NCI-H1417 (cell line): ENCODE measurements around the gene SLC25A23.

Experiments used
- DNase-seq, 3 experiments: peaks; one replicate each; lab custom pipeline; 2025; lab: John Stamatoyannopoulos, UW

Gene SLC25A23

DNA sequence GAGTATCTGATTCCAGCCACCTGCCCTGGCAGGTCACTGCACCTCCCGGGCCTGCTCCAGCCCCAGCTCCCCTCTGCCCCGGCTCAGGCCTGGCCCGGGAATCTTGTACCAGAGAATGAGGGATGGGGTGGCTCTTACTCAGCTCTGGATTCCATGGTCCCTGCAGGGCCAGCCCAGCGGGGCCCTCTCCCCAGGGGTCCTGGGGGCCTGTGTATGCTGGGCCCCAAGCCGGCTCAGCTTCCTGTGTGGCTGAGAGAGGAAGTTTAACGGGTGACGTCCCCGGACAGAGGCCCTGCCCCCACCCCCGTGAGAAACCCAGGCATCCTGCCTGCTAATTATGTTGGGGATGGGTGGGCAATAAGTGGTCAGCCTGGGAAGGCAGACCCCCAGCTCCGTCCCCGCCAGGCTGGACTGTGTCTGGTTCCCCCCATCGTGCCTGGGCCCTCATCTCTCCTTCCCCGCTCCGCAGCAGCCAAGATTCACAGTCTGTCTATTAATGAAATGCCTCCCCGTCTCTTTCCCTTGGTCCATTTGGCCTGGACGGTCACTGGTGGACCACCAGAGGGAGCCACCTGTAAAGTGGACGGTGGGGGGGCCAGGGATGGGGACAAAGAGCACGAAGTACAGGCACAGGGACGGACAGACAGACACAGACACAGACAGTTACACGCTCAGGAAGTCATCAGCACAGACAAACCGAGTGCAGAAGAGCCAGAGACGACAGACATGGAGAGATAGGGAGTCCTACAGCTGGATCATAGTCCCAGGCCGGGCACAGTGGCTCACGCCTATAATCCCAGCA is 22.1 kb upstream of the SLC25A23 start, which contains the start of gene DENND1C:
Gene DENND1C (minus strand): TSS at position 247 of the 802 bp plus-strand sequence. CDS start 92 bp downstream, at position 155.
- no peak for DNase-seq

DNA sequence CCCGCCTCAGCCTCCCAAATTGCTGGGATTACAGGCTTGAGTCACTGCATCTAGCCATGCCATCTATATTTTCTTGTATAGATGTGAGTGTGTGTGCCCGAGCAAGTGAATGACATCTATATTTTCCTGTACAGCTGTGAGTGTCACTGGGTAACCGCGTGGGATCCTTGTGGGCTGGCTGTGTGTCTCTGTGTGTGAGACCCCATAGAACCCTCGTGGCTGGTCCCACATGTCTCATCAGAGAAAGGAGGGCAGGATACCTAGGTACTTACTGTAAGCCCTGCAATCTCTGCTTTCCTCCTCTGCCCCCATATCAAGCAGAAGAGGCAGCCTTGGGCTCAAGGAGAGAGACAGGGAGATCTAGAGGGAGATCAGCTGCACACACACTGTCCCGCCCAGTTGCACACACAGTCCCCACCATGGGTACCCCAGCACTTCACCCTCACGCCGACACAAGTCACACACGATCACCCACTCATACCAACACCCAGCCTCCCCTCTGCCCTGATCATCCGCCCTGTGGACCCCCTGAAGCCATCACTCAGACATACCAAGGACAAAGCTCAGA is 21.3 kb upstream of the SLC25A23 start:
- DNase-seq = no peak

DNA sequence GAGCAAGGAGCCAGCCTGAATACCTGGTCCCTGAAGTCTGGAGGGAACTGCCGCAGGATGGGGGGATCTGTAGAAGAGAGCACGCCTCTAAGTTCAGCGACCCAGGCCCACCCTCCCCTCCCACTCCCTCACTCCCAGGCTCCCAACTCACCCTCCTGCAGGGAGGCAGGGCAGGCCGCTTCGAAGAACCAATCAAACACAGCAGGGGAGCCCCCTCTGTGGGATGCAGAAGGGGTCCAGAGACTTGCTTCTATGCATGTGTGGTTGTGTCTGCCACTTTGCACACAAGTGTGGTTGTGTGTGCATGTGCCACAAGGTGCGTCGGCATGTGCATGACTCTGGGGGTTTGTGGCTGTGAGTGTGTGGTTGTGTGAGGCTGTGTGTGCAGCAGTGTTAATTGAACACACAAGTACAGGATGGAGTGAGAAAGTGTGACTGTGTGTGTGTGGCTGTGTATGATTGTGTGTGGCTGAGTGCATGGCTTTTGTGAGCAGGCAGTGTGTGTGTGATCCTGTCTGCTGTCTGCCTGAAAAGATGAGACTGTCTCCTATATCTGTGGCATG is 20.3 kb upstream of the SLC25A23 start:
- no peak for DNase-seq

DNA sequence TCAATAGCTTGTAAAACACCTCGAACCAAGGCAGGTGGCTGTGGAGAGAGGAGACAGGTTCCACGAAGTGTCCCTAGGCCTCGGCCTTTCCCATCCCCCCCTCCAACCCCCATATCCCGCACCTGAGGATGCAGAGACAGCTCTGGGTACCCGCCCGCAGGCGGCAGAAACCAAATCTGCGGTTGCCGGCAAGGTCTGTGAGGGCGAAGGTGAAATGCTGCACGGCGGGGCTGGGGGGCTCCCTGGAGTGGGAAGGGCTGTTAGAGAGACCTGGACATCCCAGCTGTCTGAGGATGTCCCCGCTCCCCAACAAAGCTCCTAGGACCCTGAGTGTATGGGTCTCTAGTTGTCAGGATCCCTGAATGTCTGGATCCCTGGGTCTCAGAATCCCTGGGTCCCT is 19.2 kb upstream of the SLC25A23 start:
- DNase-seq = no peak

DNA sequence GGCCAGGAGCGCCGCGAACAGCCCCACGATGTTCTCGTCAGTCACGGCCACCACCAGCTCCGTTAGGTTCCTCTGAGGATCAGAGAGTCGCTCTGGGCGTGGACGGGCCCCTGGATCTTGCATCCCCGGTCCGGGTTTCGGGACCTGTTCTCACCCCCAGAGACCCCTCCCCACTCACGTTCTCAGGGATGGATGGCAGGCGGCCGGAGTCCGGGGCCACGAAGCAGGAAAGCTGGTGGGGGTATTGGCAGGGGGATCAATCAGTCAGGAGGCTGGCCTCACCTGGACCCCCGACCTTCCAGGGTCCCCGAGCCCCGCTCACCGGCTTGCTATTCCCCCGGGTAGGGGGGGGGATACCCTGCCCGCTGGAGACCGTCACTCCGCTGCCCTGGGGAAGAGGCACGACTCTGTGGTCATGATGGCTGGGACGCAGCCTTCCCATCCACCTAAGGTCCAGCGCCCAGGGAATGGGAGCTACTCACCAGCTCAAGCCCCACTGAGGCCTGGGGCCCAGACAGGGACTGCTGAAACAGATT is 17.4 kb upstream of the SLC25A23 start:
- DNase-seq = no peak

DNA sequence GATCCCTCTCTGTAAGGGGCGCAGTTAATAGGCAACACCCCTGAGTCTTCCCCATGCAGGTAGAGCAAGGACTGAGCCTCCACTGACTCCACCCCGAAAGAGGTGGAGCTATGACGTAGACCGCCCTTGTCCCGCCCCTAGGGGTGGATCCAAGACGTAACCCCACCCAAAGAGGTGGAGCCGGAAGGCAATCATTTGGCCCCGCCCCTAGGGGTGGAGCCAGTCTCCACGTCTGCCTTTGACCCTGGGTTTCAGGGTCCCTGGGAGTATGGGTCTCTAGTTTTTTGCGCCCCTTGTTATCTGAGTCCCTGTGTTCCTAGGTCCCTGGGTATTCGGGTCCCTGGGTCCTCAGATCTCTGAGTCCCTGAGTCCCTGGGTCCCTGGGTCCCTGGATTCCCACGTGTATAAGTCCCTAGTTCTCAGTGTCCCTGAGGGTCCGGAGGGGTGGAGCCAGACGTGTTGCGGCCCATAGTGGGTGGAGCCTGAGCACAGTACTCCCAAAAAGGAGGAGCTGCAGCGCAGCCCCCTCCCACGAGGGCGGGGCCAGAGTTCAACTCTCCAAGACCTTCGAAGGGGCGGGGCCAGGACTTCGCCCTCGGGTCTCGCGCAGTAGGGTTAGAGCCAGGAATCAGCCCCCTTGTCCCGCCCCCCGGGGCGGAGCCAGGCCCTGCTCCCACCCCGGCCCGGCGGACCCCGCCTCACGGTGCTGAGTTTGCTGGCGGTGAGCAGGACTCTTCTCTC is 16.7 kb upstream of the SLC25A23 start:
- peak in 1 of 3 experiments; percentile 9 for DNase-seq

DNA sequence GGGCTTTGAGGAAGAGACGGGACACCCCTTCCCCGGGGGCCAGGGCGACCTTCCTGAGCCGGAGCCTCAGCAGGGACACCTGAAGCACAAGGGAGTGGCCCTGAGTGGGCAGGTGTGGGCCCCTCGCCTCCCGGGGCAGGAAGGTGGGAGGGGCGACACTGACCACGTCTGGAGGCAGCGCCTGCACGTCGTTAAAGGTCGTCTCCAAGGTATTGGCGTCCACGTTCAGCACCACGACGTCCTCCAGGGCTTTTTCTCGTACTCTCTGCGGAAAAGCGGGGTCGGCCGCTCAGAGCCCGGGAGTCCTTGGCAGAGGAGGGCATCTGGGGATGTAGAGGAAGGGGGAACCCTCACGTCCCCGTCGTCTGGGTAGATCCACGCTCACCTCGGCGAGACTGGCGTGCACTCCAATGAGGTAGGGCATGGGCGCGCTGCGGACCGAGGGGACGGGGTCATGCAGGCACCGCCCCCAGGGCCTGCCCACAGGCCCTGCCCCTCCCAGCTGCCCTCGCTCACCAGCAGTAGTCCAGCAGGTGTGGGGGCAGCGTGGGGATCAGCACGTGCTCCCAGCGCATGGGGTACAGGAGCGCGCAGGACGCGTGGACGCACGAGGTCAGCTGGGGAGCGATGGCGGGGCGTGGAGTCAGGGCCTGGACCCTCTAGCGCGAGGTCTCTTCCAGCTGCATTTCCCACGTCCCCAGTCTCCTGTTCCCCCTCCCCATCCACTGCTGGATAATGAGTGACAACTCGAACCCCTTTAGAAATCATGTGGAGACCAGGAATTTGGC is 15.9 kb upstream of the SLC25A23 start:
- no peak for DNase-seq

DNA sequence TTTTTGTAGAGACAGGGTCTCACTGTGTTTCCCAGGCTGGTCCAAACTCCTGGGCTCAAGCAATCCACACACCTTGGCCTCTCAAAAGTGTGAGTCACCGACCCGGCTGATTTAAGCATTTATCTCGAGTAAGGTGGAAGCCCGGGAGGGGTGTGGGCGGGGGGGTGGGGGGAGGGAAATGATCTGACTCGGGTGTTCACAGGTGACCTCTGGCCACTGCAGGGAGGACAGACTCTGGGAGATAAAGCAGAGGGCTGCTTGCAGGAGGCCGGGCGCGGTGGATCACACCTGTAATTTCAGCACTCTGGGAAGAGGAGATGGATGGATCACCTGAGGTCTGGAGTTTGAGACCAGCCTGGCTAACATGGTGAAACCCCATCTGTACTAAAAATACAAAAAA is 14.1 kb upstream of the SLC25A23 start:
- no peak for DNase-seq

DNA sequence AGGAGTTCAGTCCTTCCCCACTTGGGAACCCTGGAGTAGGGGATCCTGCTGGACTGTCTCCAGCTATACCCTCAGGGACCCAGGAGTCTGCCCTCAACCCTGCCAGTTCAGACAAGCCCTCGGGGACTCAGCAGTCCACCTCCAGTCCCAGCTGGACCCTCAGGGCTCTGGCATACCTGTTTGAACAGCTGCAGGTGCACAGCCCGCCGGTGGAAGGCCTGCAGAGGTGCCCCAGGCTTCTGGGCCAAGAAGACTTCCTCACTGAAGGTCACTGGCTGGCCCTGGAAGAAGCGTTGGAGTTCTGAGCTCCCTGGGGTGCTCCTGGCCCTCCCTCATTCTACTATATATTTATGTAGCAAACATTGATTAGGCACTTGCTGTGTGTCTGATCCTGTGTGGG is 13.1 kb upstream of the SLC25A23 start:
- peak in 1 of 3 experiments; percentile 26 for DNase-seq

DNA sequence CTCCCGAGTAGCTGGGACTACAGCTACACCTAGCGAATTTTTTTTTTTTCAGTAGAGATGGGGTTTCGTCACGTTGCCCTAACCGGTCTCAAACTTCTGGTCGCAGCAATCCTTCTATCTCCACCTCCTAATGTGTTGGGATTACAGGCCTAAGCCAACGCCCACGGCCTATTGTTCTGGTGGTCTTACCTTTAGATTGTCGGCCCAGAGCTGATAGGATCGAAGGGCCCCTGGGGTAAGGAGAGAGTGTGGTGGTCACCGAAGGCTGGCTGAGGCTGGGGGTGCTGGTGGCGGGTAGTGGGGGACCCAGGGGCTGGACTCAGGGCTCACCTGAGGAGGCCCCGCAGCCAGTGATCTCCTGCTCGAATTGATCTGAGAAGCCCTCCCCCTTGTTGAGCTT is 11.5 kb upstream of the SLC25A23 start:
- no peak for DNase-seq

DNA sequence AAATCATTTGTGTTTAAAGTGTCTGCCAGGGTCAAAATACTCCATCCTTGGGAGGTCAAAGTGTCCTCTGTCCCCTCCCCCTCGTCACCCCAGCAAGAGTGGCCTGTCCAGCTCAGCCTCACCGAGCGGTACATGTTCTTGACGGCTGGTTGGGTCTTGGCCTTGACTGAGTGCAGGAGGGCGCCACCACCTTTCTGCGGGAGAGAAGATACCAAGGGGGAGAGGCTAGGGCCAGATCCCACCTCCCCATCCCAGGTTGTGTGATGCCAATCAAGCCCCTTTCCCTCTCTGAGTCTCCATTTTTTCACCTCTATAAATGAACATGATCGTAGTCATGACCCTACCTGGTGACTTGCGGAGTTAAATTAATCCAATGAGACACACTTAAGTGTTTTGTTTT is 10.6 kb upstream of the SLC25A23 start:
- no peak for DNase-seq

DNA sequence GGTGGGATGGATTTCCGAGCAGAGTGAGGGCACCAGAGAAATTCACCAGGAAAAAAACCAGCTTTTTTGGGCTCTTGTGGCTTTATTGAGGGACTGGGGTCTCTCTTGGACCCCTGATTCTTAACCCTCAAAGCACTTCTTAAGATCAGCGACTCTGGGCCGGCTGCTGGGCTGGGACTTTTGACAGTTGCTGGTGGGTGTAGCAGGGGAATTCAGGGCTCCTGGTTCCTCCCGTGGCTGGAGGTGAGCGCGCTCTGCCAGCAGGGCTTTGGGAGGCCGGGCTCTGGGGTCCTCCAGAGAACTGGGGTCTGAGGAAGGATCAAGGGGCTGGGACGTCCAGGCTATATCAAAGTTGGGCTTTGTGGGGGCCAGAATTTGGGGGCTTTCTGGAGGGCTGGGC is 7.8 kb upstream of the SLC25A23 start:
- no peak for DNase-seq

DNA sequence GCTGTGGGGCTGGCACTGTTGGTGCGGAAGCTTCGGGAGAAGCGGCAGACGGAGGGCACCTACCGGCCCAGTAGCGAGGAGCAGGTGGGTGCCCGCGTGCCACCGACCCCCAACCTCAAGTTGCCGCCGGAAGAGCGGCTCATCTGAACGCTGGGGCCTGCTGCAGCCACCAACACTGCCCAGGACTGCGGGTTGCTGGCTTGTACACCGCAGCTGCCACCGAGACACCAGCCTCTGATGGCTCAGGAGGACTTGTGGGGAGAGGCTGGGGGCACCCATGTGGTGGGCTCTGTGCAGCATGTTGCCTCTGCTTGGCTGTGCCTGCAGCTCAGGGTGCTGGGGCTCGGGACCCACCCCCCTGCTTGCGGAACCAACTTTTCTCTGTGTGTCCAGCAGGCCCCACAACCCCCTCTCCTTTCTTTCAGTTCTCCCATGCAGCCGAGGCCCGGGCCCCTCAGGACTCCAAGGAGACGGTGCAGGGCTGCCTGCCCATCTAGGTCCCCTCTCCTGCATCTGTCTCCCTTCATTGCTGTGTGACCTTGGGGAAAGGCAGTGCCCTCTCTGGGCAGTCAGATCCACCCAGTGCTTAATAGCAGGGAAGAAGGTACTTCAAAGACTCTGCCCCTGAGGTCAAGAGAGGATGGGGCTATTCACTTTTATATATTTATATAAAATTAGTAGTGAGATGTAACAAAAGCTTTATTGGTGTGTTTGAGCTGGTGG is 7.1 kb upstream of the SLC25A23 start:
- DNase-seq = no peak

DNA sequence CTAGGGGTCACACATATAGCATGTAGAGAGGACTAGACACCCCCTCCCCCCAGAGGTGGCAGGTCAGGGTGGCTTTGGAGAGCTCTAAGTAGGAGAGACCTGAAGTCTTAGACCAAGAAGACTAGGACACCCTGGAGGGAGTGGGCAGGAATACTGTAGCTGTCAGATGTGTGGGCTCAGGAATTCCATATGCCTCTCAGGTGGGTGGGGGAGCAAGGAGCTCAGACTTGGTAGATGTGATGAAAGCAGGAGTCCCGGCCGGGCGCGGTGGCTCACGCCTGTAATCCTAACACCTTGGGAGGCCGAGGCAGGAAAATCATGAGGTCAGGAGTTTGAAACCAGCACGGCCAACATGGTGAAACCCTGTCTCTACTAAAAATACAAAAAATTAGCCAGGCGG is 6.1 kb upstream of the SLC25A23 start:
- DNase-seq = no peak

DNA sequence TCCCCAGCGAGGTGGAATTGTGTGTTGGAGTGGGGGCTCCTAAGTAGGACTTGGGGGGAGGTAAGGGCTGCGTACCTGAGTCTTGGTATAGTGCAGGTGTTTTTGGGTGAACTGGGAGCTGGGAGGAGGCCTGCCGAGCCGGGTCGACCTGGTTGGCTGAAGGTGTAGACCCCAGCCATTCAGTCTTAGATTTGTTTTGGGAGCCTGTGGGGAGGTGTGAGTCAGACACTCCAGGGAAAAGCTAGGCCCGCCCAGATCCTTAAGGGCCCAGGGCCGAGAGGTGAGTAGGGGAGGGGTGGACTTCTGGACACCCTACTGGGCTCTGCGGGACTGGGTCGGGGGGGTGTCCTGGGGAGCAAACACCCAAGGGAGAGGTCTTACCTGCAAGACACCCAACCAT is 5.4 kb upstream of the SLC25A23 start:
- no peak for DNase-seq

DNA sequence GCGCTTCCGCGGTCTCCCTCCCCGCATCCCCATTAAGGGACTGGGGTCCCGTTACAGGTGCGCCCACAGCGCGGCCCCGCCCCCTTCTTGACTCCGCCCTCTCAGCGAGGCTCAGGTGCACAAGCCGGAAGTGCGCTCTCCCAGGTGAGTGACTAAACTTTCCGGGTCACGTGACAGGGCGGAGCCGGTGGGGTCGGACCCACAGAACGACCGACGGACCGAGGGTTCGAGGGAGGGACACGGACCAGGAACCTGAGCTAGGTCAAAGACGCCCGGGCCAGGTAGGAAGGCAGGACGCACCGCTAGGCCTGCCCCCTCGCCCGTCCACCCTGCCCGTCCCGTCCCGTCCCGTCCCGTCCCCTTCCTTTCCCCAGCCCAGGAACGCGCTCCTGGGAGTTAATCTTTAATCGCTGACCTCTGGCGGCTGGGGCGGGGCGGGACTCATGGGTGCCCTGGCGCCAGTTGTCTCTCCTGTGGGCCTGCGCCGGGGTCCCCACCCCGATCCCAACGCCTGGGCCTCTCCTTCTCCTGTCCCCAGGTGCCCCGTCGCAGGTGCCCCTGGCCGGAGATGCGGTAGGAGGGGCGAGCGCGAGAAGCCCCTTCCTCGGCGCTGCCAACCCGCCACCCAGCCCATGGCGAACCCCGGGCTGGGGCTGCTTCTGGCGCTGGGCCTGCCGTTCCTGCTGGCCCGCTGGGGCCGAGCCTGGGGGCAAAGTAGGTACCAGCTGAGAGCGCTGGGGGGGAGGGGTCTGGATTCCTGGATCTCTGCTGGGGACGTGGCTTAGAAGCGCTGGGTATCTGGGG is 4.7 kb upstream of the SLC25A23 start, which contains the start of gene CRB3:
Gene CRB3 (plus strand): TSS at position 202 of the 804 bp plus-strand sequence. CDS start 431 bp downstream, at position 633.
- DNase-seq = peak; percentile 81 to 86 (median 85)

DNA sequence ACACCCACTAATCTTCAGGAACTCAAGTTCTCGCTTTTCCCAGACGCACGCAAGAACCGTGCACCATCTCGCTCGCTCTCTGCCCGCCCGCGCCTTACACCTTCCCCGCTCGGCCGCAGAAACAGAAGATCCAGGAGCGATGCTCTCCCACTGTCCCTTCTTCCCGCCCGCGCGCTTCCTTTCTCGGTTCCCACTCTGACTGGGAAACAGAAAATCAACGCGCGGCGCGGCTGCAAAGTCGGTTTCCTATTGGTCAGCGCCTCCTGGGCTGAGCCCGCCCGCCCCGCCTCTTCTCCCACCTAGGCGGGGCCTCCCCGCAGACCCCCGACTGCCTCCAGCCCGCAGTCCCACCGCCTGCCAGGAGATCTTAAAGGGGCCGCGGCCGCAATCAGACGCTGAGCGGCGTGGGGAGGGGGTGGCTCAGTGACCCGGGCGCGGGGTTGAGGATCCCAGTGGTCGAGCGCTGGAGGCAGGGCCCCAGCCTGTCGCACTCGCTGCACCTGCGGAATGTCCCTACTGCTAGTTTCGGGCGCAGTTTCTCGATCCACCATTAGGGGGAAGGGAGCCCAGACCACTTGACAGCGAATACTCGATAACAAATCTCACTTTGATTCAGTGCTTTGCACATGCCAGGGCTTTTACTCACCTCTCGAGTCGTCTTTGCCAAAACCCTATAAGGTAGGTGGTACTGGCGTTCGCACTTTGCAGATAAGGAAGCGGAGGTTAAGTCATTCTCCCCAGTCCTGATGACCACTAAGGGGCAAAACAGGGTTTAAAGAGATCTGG is 700 bp upstream of the SLC25A23 start:
- DNase-seq = peak; percentile 96 to 99 (median 99)

DNA sequence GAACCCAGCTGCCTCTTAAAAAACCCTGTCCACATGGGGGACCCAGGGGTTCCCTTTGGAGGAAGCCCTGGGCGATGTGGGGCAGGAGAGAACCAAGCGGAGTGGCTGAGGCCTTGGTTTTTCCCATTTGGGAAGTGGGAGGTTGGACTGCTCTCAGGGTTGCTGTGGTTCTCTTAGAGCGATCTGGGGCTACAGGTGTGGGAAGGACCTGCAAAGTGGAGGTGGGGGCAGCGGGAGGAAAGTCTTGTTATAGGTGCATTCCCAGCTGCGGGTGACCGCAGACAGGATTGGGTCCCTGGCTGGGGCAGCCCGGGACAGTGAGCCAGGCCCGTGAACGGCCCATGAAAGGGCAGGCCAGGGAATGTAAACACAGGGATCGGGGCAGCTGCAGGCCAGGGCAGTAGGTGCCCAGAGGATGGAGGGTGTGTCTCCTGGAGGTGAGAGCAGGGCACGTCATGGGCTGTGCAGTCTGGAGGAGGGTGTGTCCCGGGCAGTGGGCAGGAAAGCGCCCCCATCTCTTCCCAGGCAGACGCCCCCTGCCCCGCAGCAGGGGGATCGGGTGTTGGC is 814 bp downstream of the SLC25A23 start:
- no peak for DNase-seq
